Measurements from ENCODE around the gene C15orf39.

- no peak for TF ChIP-seq POLR2A (IDR thresholded peaks at IDR 0.05)
- TF ChIP-seq CTCF (IDR thresholded peaks at IDR 0.05): no peak
Measured at GRCh38 chr15:75164625-75165350, 36.9 kb upstream of the C15orf39 start.

All from breast epithelium (tissue), 3 donors.